ENCODE results near the gene NUFIP2. TPM values are rescaled to one million over a fixed set of nuclear protein-coding genes. Genes with fewer than 3 reads are reported as not detected.
"Not testable (repeated sequence)": the region's sequence is repeated elsewhere in the genome, so short reads cannot be mapped to it uniquely, and the experiment has no call there.

Gene NUFIP2
- total and polyA plus RNA-seq, 5 experiments from 2014 or later: 9.2 to 89.3 (median 11.9) TPM

- peak within 1 kb of the TSS in 1 of 10 donors; percentile 25 for H3K27ac Mint-ChIP-seq
- H3K4me3 Mint-ChIP-seq: no peak within 1 kb of the TSS
- ATAC-seq: no peak
- POLR2A ChIA-PET: no interaction called here
- peaks cover 0 to 1% (median 0%) of the 10 kb centered on the region in 4 donors for H3K4me1 Mint-ChIP-seq
- no peak for DNase-seq
- no peaks in the 10 kb centered on the region for H3K27me3 Mint-ChIP-seq
- no peaks in the 10 kb centered on the region for H3K9me3 Mint-ChIP-seq
- peaks cover 0 to 2% (median 0%) of the 10 kb centered on the region in 3 donors for H3K36me3 Mint-ChIP-seq
These were observed 47.3 kb downstream of the NUFIP2 start, which contains the start of gene CRYBA1 for GRCh38 chr17:29246628-29247027. TSS of gene CRYBA1 (plus strand) at chr17:29246859. CDS start at chr17:29246864, 5 bp downstream.

- H3K36me3 Mint-ChIP-seq: peaks cover 0 to 2% (median 0%) of the 10 kb centered on the region in 3 donors
- H3K27ac Mint-ChIP-seq: no peak overlapping the region
- no peaks in the 10 kb centered on the region for H3K27me3 Mint-ChIP-seq
- DNase-seq (no peak), ATAC-seq (no peak)
- H3K4me3 Mint-ChIP-seq: no peak overlapping the region
- POLR2A ChIA-PET: no interaction called here
- H3K4me1 Mint-ChIP-seq: peaks cover 0 to 7% (median under 1%) of the 10 kb centered on the region in 4 donors
- H3K9me3 Mint-ChIP-seq: no peaks in the 10 kb centered on the region
These were observed 48.5 kb downstream of the NUFIP2 start for GRCh38 chr17:29245401-29245800.

GRCh38 chr17:29243792-29244191, 50.2 kb downstream of the NUFIP2 start:
- Mint-ChIP-seq H3K27ac (no peak overlapping the region), H3K9me3 (no peaks in the 10 kb centered on the region), H3K4me1 (peaks cover 0 to 9% (median 1%) of the 10 kb centered on the region in 4 donors), H3K4me3 (no peak overlapping the region), H3K36me3 (peaks cover 0 to 2% (median 0%) of the 10 kb centered on the region in 3 donors), H3K27me3 (no peaks in the 10 kb centered on the region)
- POLR2A ChIA-PET: no interaction called here
- DNase-seq (no peak), ATAC-seq (no peak)

GRCh38 chr17:29242790-29243189, 51.2 kb downstream of the NUFIP2 start:
- POLR2A ChIA-PET: interaction anchor here (0.7 kb wide), 2 partner anchors 17 to 78 kb away, joined by 3 to 5 read pairs; no protein-coding TSS in a partner anchor

GRCh38 chr17:29242051-29242450, 51.9 kb downstream of the NUFIP2 start:
- POLR2A ChIA-PET: interaction anchor here (0.6 kb wide), 1 partner anchor 19 kb away, joined by 4 read pairs; no protein-coding TSS in a partner anchor
- Mint-ChIP-seq H3K27me3 (no peaks in the 10 kb centered on the region), H3K4me1 (peaks cover 0 to 13% (median 1%) of the 10 kb centered on the region in 4 donors), H3K9me3 (no peaks in the 10 kb centered on the region), H3K4me3 (no peak overlapping the region), H3K36me3 (peaks cover 0 to 2% (median 0%) of the 10 kb centered on the region in 3 donors), H3K27ac (no peak overlapping the region)
- DNase-seq: no peak
- ATAC-seq: no peak

More at GRCh38 chr17:29242790-29243189, 51.2 kb downstream of the NUFIP2 start:
- H3K36me3 Mint-ChIP-seq: peaks cover 0 to 2% (median 0%) of the 10 kb centered on the region in 3 donors
- H3K4me1 Mint-ChIP-seq: peaks cover 0 to 13% (median 1%) of the 10 kb centered on the region in 4 donors
- peak overlapping the region in 1 of 10 donors; percentile 66 for H3K27ac Mint-ChIP-seq
- no peak overlapping the region for H3K4me3 Mint-ChIP-seq
- DNase-seq (no peak), ATAC-seq (no peak)
- no peaks in the 10 kb centered on the region for H3K9me3 Mint-ChIP-seq
- no peaks in the 10 kb centered on the region for H3K27me3 Mint-ChIP-seq

- ATAC-seq (no peak), DNase-seq (no peak)
- Mint-ChIP-seq H3K36me3 (peaks cover 0 to 2% (median 0%) of the 10 kb centered on the region in 3 donors), H3K27ac (peak overlapping the region in 1 of 10 donors; percentile 58), H3K4me1 (peaks cover 0 to 13% (median 1%) of the 10 kb centered on the region in 4 donors), H3K9me3 (no peaks in the 10 kb centered on the region), H3K4me3 (no peak overlapping the region), H3K27me3 (no peaks in the 10 kb centered on the region)
- POLR2A ChIA-PET: interaction anchor here (0.6 kb wide), 1 partner anchor 18 kb away, joined by 4 read pairs; no protein-coding TSS in a partner anchor
These were observed 52.7 kb downstream of the NUFIP2 start for GRCh38 chr17:29240968-29241963.

GRCh38 chr17:29240477-29240876, 53.5 kb downstream of the NUFIP2 start:
- ATAC-seq: no peak
- no peaks in the 10 kb centered on the region for H3K9me3 Mint-ChIP-seq
- no peak overlapping the region for H3K4me3 Mint-ChIP-seq
- H3K27ac Mint-ChIP-seq: peak overlapping the region in 3 of 10 donors; percentile 1 to 60 (median 2)
- no peak for DNase-seq
- POLR2A ChIA-PET: no interaction called here
- peaks cover 0 to 2% (median 0%) of the 10 kb centered on the region in 3 donors for H3K36me3 Mint-ChIP-seq
- H3K4me1 Mint-ChIP-seq: peaks cover 0 to 13% (median 1%) of the 10 kb centered on the region in 4 donors
- no peaks in the 10 kb centered on the region for H3K27me3 Mint-ChIP-seq

- no peaks in the 10 kb centered on the region for H3K9me3 Mint-ChIP-seq
- peak overlapping the region in 1 of 10 donors; percentile 71 for H3K27ac Mint-ChIP-seq
- H3K4me3 Mint-ChIP-seq: no peak overlapping the region
- H3K27me3 Mint-ChIP-seq: no peaks in the 10 kb centered on the region
- ATAC-seq: no peak
- H3K36me3 Mint-ChIP-seq: peaks cover 0 to 2% (median 0%) of the 10 kb centered on the region in 3 donors
- peaks cover 0 to 13% (median 1%) of the 10 kb centered on the region in 4 donors for H3K4me1 Mint-ChIP-seq
- DNase-seq: no peak
- POLR2A ChIA-PET: interaction anchor here (0.7 kb wide), 1 partner anchor 108 kb away, joined by 6 read pairs; no protein-coding TSS in a partner anchor
These were observed 55.7 kb downstream of the NUFIP2 start for GRCh38 chr17:29238133-29238850.

GRCh38 chr17:29237476-29238132, 56.3 kb downstream of the NUFIP2 start:
- Mint-ChIP-seq H3K4me1 (peaks cover 0 to 13% (median 1%) of the 10 kb centered on the region in 4 donors), H3K9me3 (no peaks in the 10 kb centered on the region), H3K27ac (no peak overlapping the region), H3K27me3 (no peaks in the 10 kb centered on the region), H3K4me3 (no peak overlapping the region), H3K36me3 (no peaks in the 10 kb centered on the region)
- POLR2A ChIA-PET: no interaction called here
- ATAC-seq: no peak
- DNase-seq: no peak

- DNase-seq: no peak
- Mint-ChIP-seq H3K27ac (no peak overlapping the region), H3K36me3 (no peaks in the 10 kb centered on the region), H3K4me1 (peaks cover 0 to 12% (median 1%) of the 10 kb centered on the region in 4 donors), H3K27me3 (no peaks in the 10 kb centered on the region), H3K9me3 (no peaks in the 10 kb centered on the region), H3K4me3 (no peak overlapping the region)
- no peak for ATAC-seq
- POLR2A ChIA-PET: no interaction called here
These were observed 58.0 kb downstream of the NUFIP2 start for GRCh38 chr17:29235904-29236303.

GRCh38 chr17:29234972-29235371, 59.0 kb downstream of the NUFIP2 start:
- H3K4me1 Mint-ChIP-seq, DNase-seq, H3K4me3 Mint-ChIP-seq, H3K36me3 Mint-ChIP-seq, ATAC-seq, H3K27ac Mint-ChIP-seq, H3K9me3 Mint-ChIP-seq, H3K27me3 Mint-ChIP-seq, POLR2A ChIA-PET: not testable (repeated sequence)

GRCh38 chr17:29233301-29233700, 60.6 kb downstream of the NUFIP2 start:
- POLR2A ChIA-PET: no interaction called here
- H3K9me3 Mint-ChIP-seq: no peaks in the 10 kb centered on the region
- no peaks in the 10 kb centered on the region for H3K36me3 Mint-ChIP-seq
- no peak overlapping the region for H3K4me3 Mint-ChIP-seq
- H3K4me1 Mint-ChIP-seq: peaks cover 0 to under 1% (median 0%) of the 10 kb centered on the region in 4 donors
- peaks cover 0 to 2% (median 0%) of the 10 kb centered on the region in 5 donors for H3K27me3 Mint-ChIP-seq
- no peak for DNase-seq
- H3K27ac Mint-ChIP-seq: no peak overlapping the region
- no peak for ATAC-seq
